H1 (cell line): ENCODE measurements around the gene CDC42SE1. TPM values are rescaled to one million over a fixed set of nuclear protein-coding genes. Genes with fewer than 3 reads are reported as not detected.

Source experiments
- CREB1 ChIP-seq: IDR thresholded peaks from 2 replicates; pipeline ENCODE4 v1.6.1; 2012; ENCODE audit warnings: inconsistent platforms
- POLR2A ChIP-seq, 2 experiments: IDR thresholded peaks; 1 replicate in 1 of 2; 2 replicates in 1 of 2; pipeline ENCODE4 v1.6.1; 2011; ENCODE audit warnings: low read depth in 2 of 2, low read length in 2 of 2, mild to moderate bottlenecking in 2 of 2; ENCODE audit errors: control extremely low read depth in 1 of 2
- polyA plus RNA-seq, 7 experiments: library from polyadenylated mRNA; depleted of rRNA in 3 of 7; stranded (reverse) in 5 of 7; unstranded in 2 of 7; fragments of >200 nt in 5 of 7; fragments of 200-250 nt in 2 of 7; gene quantifications; 1 replicate in 5 of 7; 2 replicates in 1 of 7; 4 replicates in 1 of 7; pipeline versions ENCODE4 v1.2.1 to v1.2.3, GENCODE V29; 2011 to 2013; ENCODE audit warnings: missing spikeins in 2 of 7, mixed read lengths in 2 of 7
- total RNA-seq: library from RNA; stranded (reverse); fragmentation: NEBNext Ultra II Directional; extraction: Animal tissue kit (Norgen Biotek cat#: 25700); gene quantifications from 2 replicates; pipeline ENCODE4 v1.2.1, GENCODE V29; 2021

CDC42SE1 gene
- total and polyA plus RNA-seq, 2 of the 8 experiments (the other 6 are each of a cell fraction or from before 2014, with no cell fraction given) = 30.5 to 74.1 TPM

DNA sequence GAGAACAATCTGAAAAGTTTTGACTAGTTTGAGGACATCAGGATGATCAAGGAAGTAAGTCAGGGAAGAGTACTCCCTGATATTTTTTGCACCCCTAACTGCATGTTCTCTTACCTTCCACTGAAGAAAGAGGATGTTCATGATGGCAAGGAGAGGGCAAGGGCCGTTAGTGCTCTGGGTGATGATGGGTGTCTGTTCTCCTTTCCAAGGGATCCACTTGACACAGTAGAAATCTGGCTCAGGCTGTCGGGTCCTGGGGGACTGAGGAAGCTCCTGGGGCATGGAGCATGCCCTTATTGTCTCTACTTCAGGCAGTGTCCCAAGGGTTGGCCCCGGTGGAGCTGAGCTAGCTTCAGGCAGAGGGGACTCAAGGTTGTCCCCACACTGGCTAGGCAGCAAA, 57.4 kb downstream of the CDC42SE1 start (continued):
- TF ChIP-seq CREB1 (no peak), POLR2A (IDR thresholded peaks at IDR 0.05; ENCODE audit: control extremely low read depth in 1 of 2, low read depth in 2 of 2, low read length in 2 of 2) (no peak)
